B cell (primary cell): ENCODE data around the gene EPB41. TPM values are rescaled to one million over a fixed set of nuclear protein-coding genes. Genes with fewer than 3 reads are reported as not detected.
"Not testable (repeated sequence)": the region's sequence is repeated elsewhere in the genome, so short reads cannot be mapped to it uniquely, and the experiment has no call there.

ENCODE experiments used
- ATAC-seq: fragments of 200-7000 bp; cut with Tn5 transposase; one replicate; pipeline ENCODE4 v1.10.0; 2021; ENCODE audit warnings: low read depth, mild to moderate bottlenecking, moderate number of reproducible peaks, moderate library complexity
- CTCF ChIA-PET: fragments of 350-600 bp; sonication (Branson Sonifier 250); formaldehyde crosslinking; loops from one replicate; lab custom pipeline; 2021; ENCODE audit warnings: antibody characterized with exemption, inconsistent platforms; lab: Charles Lee
- POLR2A ChIA-PET: fragments of 350-600 bp; sonication (Branson Sonifier 250); formaldehyde crosslinking; loops from one replicate; lab custom pipeline; 2021; ENCODE audit warnings: antibody characterized with exemption; lab: Charles Lee
- DNase-seq: peaks from one replicate; pipeline ENCODE4 v3.0.0; 2013
- H2AFZ ChIP-seq: 2 replicates; pipeline ENCODE4 v1.6.1; 2012; ENCODE audit warnings: mild to moderate bottlenecking, low read depth, low read length; ENCODE audit not compliant: insufficient read depth, poor library complexity, severe bottlenecking
- H3K27ac ChIP-seq, 2 donors: 1 replicate in 1 of 2; 2 replicates in 1 of 2; pipeline ENCODE4 v1.5.1; 2012 to 2013; ENCODE audit warnings: low read length in 2 of 2, mild to moderate bottlenecking in 2 of 2, moderate library complexity in 1 of 2
- H3K27me3 ChIP-seq, 4 experiments: fragments of 200-600 bp in 1 of 4; sonication (generic) in 1 of 4; replicated peaks in 1 of 4; 1 replicate in 2 of 4; 2 replicates in 2 of 4; pipeline versions ENCODE4 v1.6.1 to v1.7.0; 2013 to 2016; ENCODE audit warnings: low read length in 3 of 4, mild to moderate bottlenecking in 2 of 4, mixed read lengths in 1 of 4, moderate library complexity in 1 of 4; ENCODE audit not compliant: insufficient read depth in 4 of 4, control insufficient read depth in 3 of 4; ENCODE audit errors: control extremely low read depth in 1 of 4
- H3K36me3 ChIP-seq, 2 experiments: replicated peaks in 1 of 2; 1 replicate in 1 of 2; 2 replicates in 1 of 2; pipeline versions ENCODE4 v1.6.1 to v1.7.1; 2013; ENCODE audit warnings: low read length in 1 of 2; ENCODE audit not compliant: insufficient read depth in 2 of 2, control insufficient read depth in 1 of 2; ENCODE audit errors: control extremely low read depth in 1 of 2, extremely low read depth in 1 of 2
- H3K4me1 ChIP-seq, 2 donors: fragments of 200-600 bp in 1 of 2; sonication (generic) in 1 of 2; 1 replicate in 1 of 2; 2 replicates in 1 of 2; pipeline versions ENCODE4 v1.5.1 to v1.6.1; 2013 to 2017; ENCODE audit warnings: low read length in 2 of 2; ENCODE audit not compliant: control insufficient read depth in 2 of 2, insufficient read depth in 2 of 2
- H3K4me2 ChIP-seq: replicated peaks from 2 replicates; pipeline ENCODE3; 2012; ENCODE audit warnings: mild to moderate bottlenecking, low read depth, low read length; ENCODE audit not compliant: poor library complexity, severe bottlenecking
- H3K4me3 ChIP-seq, 5 experiments: fragments of 200-600 bp in 1 of 5; sonication (generic) in 1 of 5; 1 replicate in 3 of 5; 2 replicates in 2 of 5; pipeline versions ENCODE4 v1.5.1 to v1.7.0; 2011 to 2016; ENCODE audit warnings: low read length in 4 of 5, mild to moderate bottlenecking in 4 of 5, low read depth in 2 of 5, control low read depth in 1 of 5, moderate library complexity in 1 of 5; ENCODE audit not compliant: insufficient read depth in 1 of 5; ENCODE audit errors: control extremely low read depth in 1 of 5, extremely low read depth in 1 of 5
- H3K79me2 ChIP-seq: fragments of 200-600 bp; sonication (generic); one replicate; pipeline ENCODE4 v1.6.0; 2016; ENCODE audit warnings: low read length; ENCODE audit not compliant: control insufficient read depth, insufficient read depth
- H3K9ac ChIP-seq: fragments of 200-600 bp; sonication (generic); 2 replicates; pipeline ENCODE4 v1.6.1; 2017; ENCODE audit warnings: mild to moderate bottlenecking, low read length, moderate library complexity
- H3K9me3 ChIP-seq, 3 donors: one replicate each; pipeline versions ENCODE4 v1.6.1 to v1.7.1; 2013; ENCODE audit warnings: low read length in 2 of 3; ENCODE audit not compliant: control insufficient read depth in 2 of 3, insufficient read depth in 1 of 3; ENCODE audit errors: control extremely low read depth in 1 of 3
- H4K20me1 ChIP-seq: 2 replicates; pipeline ENCODE4 v1.6.0; 2012; ENCODE audit warnings: mild to moderate bottlenecking, low read length; ENCODE audit not compliant: insufficient read depth, control insufficient read depth, poor library complexity, severe bottlenecking
- H3K27ac Mint-ChIP-seq: one replicate; pipeline ENCODE4 v1.8.0; 2021; ENCODE audit warnings: mixed read lengths
- H3K27me3 Mint-ChIP-seq: one replicate; pipeline ENCODE4 v1.8.0; 2021; ENCODE audit warnings: mixed read lengths
- H3K4me1 Mint-ChIP-seq: one replicate; pipeline ENCODE4 v1.8.0; 2021; ENCODE audit warnings: mixed read lengths
- H3K4me3 Mint-ChIP-seq: one replicate; pipeline ENCODE4 v1.8.0; 2021; ENCODE audit warnings: mixed read lengths
- H3K9me3 Mint-ChIP-seq: one replicate; pipeline ENCODE4 v1.8.0; 2022; ENCODE audit warnings: mixed read lengths; ENCODE audit not compliant: insufficient read depth
- EZH2 ChIP-seq: IDR thresholded peaks from 2 replicates; pipeline ENCODE4 v1.6.1; 2012; ENCODE audit warnings: borderline replicate concordance, low read depth, mild to moderate bottlenecking, moderate library complexity, low read length; ENCODE audit not compliant: insufficient read depth, poor library complexity, severe bottlenecking
- WGBS: methylation state at CpG from one replicate; pipeline ENCODE4 v1.1.5; 2013; ENCODE audit warnings: missing lambda C conversion rate; ENCODE audit not compliant: insufficient coverage; 5-methylcytosine and 5-hydroxymethylcytosine counted together
- intact Hi-C: fragments of 100-400 bp; cut with micrococcal nuclease; formaldehyde crosslinking; loops from one replicate; pipeline ENCODE4 v1.10.0; 2022
- polyA plus RNA-seq: library from polyadenylated mRNA; depleted of rRNA; stranded (reverse); fragments of >200 nt; gene quantifications from 2 replicates; pipeline ENCODE4 v1.2.3, GENCODE V29; 2012
- total RNA-seq, 2 donors: library from RNA; stranded (reverse); fragments of 120-200 nt in 1 of 2; gene quantifications; 1 replicate in 1 of 2; 2 replicates in 1 of 2; pipeline versions ENCODE4 v1.2.3 to v1.2.4, GENCODE V29; 2013 to 2022
- TF ChIP-seq, protein P1 (sequence below): fragments of 200-600 bp; IDR thresholded peaks from one replicate; pipeline ENCODE4 v1.8.0; 2022; ENCODE audit warnings: antibody characterized with exemption, mild to moderate bottlenecking

The EPB41 gene
- total and polyA plus RNA-seq, 2 donors (not counting 1 experiment from before 2014, with no cell fraction given): 45.8 to 186 TPM

DNA sequence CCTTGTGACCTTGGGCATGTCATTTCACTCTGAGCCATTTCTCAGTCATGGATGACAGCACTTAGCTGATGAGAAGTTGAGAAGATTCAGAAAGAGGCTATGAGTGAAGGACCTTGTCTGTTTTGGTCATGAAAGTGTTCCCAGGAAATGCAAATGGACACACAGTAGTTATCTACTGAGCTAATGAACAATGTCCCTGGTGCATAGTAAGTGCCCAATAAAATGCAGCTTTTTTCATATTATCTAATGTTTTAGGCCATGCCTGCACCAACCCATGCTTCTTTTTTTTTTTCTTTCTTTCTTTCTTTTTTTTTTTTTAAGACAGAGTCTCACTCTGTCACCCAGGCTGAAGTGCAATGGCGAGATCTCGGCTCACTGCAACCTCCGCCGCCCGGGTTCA lies 44.4 kb upstream of the EPB41 start:
- no peaks in the 10 kb centered on the region for H3K9me3 ChIP-seq
- no peak overlapping the region for H2AFZ ChIP-seq
- no peak overlapping the region for H3K4me2 ChIP-seq
- CTCF ChIA-PET: no interaction called here
- DNase-seq (no peak), ATAC-seq (no peak)
- Mint-ChIP-seq H3K4me3 (no peak overlapping the region), H3K27ac (no peak overlapping the region), H3K9me3 (no peaks in the 10 kb centered on the region), H3K27me3 (peaks cover 3% of the 10 kb centered on the region), H3K4me1 (no peaks in the 10 kb centered on the region)
- H3K4me1 ChIP-seq: no peaks in the 10 kb centered on the region
- no peak overlapping the region for H3K27ac ChIP-seq
- intact Hi-C loops: no loop called here
- H3K27me3 ChIP-seq: peaks cover 0 to 3% (median 0%) of the 10 kb centered on the region in 4 experiments
- no peak overlapping the region for H3K4me3 ChIP-seq
- TF ChIP-seq, protein P1, sequence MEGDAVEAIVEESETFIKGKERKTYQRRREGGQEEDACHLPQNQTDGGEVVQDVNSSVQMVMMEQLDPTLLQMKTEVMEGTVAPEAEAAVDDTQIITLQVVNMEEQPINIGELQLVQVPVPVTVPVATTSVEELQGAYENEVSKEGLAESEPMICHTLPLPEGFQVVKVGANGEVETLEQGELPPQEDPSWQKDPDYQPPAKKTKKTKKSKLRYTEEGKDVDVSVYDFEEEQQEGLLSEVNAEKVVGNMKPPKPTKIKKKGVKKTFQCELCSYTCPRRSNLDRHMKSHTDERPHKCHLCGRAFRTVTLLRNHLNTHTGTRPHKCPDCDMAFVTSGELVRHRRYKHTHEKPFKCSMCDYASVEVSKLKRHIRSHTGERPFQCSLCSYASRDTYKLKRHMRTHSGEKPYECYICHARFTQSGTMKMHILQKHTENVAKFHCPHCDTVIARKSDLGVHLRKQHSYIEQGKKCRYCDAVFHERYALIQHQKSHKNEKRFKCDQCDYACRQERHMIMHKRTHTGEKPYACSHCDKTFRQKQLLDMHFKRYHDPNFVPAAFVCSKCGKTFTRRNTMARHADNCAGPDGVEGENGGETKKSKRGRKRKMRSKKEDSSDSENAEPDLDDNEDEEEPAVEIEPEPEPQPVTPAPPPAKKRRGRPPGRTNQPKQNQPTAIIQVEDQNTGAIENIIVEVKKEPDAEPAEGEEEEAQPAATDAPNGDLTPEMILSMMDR: no peak
- TF ChIP-seq EZH2: no peak
- H3K79me2 ChIP-seq: no peaks in the 10 kb centered on the region
- H3K36me3 ChIP-seq: no peaks in the 10 kb centered on the region
- POLR2A ChIA-PET: no interaction called here
- H4K20me1 ChIP-seq: no peaks in the 10 kb centered on the region
- H3K9ac ChIP-seq: no peak overlapping the region
- WGBS: no CpG with 5 or more reads among the region's 5 CpGs

DNA sequence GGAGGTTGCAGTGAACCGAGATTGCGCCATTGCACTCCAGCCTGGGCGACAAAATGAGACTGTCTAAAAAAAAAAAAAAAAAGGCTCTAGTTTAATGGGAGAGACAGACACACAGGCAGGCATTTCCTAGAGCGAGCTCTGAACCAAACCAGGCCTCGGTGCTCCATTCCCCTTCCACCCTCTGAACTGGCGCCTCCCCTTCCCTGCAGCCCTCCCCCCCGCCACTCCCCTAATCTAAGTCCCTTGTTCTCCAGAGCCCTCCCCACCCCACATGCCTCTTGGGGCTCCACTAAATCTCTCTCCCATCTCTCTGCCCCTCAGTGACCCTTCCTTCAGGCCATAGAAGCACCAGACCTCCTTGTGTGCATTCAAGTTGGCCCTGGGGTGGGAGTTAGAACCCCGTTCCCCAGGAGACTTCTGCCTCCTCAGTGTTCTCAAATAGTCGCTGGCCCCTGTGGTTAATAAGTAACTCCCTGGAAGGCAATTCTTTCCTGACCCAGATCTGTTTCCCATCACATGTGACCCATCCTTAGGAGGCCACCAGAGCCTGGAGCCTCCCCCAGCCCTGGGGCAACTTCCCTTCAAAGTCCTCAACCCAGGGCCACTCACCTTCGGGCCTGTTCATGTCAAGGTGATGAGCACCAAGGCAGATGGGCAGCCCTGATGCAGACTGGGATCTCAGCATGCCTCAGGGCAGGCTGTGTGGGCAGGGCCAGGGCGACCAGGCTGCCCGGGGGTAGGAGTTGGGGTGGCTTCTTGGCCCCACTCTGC lies 42.6 kb upstream of the EPB41 start:
- WGBS: 95% methylated on average over 10 of the region's 12 CpGs
- H3K27ac Mint-ChIP-seq: no peak overlapping the region

DNA sequence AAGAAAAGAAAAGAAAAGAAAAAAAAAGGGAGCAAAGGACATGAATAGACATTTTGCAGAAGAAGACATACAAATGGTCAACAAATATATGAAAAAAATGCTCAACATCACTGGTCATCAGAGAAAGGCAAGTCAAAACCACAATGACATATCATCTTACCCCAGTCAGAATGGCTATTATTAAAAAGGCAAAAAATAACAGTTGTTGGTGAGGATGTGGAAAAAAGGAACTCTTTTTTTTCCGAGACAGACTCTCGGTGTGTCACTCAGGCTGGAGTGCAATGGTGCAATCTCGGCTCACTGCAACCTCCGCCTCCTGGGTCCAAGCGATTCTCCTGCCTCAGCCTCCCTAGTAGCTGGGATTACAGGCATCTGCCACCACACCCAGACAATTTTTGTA lies 39.2 kb upstream of the EPB41 start:
- POLR2A ChIA-PET, ATAC-seq: not testable (repeated sequence)

More for the DNA sequence above, 42.6 kb upstream of the EPB41 start:
- H3K36me3 ChIP-seq: no peaks in the 10 kb centered on the region
- no peak overlapping the region for H3K4me3 ChIP-seq
- no peak overlapping the region for H3K9ac ChIP-seq
- H3K27ac ChIP-seq: no peak overlapping the region
- Mint-ChIP-seq H3K9me3 (no peaks in the 10 kb centered on the region), H3K4me3 (no peak overlapping the region), H3K27me3 (no peaks in the 10 kb centered on the region), H3K4me1 (no peaks in the 10 kb centered on the region)
- H3K27me3 ChIP-seq: peaks cover 0 to 3% (median 0%) of the 10 kb centered on the region in 4 experiments
- H3K4me2 ChIP-seq: no peak overlapping the region
- no peak for ATAC-seq
- CTCF ChIA-PET: no interaction called here
- no peaks in the 10 kb centered on the region for H4K20me1 ChIP-seq
- H3K79me2 ChIP-seq: no peaks in the 10 kb centered on the region
- TF ChIP-seq EZH2: no peak
- TF ChIP-seq, protein P1: no peak
- intact Hi-C loops: no loop called here
- POLR2A ChIA-PET: no interaction called here
- H2AFZ ChIP-seq: no peak overlapping the region
- H3K9me3 ChIP-seq: no peaks in the 10 kb centered on the region
- H3K4me1 ChIP-seq: no peaks in the 10 kb centered on the region
- no peak for DNase-seq

More for the DNA sequence above, 39.2 kb upstream of the EPB41 start:
- H3K4me2 ChIP-seq, H3K4me3 ChIP-seq, H3K9me3 Mint-ChIP-seq, H3K9me3 ChIP-seq, H3K27ac Mint-ChIP-seq, intact Hi-C loops, H3K27me3 ChIP-seq, H3K27ac ChIP-seq, H2AFZ ChIP-seq, H4K20me1 ChIP-seq, H3K9ac ChIP-seq, H3K4me3 Mint-ChIP-seq, H3K4me1 ChIP-seq, H3K27me3 Mint-ChIP-seq, H3K79me2 ChIP-seq, DNase-seq, H3K4me1 Mint-ChIP-seq, H3K36me3 ChIP-seq: not testable (repeated sequence)
- 20% methylated on average over 5 of the region's 5 CpGs for WGBS
- CTCF ChIA-PET: interaction anchor here (0.9 to 12.1 kb wide), 11 partner anchors 9 to 624 kb away, joined by 3 to 502 read pairs (median 14); no protein-coding TSS in a partner anchor
